Medulla oblongata (tissue), 1 donor: ENCODE results near the gene MROH2A.

Experiments
- DNase-seq: peaks from one replicate; pipeline ENCODE4 v3.0.0-alpha.2; 2015; ENCODE audit errors: extremely low spot score

Gene MROH2A

DNA sequence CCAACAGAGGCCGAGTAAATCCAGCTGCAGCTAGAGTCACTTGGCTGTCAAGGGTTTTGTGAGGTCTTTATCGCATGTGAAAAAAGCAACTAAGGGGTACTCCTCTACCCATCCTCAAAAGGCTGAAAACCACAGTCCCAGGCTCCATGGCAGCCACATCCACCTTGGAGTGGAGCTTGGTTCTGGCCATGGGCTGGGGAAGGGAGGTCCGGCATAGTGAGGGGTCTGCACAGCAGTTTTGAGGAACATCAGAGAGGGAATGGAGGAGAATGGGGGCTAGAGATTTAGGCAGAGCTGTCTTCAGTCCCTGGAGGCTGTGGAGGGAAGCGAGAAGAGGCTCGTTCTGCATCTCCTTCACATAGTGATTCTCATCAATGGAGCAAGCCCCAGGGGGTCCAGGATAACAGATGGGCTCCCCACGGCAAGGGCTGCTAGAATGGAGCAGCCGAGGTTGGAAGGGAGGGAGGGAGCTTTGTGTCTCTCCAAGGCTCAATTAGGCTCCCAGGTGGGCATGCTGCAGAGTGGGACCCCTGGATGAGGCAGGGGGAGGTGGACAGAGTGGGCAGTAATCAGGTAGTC, 21.0 kb downstream of the MROH2A start:
- no peak for DNase-seq

DNA sequence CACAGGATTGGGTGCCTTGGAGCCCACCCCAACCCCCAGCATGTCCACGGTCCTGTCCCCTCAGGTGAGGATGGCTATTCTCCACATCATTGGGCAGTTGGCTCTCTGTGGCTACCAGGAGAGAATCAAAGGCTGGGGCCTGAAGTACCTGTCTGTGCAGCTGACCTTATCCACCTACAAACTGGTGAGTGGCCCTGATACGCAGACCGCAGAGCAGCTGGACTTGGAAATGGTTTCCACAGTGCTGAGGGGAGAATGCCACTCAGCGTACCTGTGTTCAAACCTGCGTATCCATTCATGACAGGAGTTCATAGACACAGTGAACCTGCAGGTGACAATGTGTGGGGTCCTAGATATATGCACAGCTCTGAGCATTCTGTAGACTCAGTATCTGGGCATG, 21.6 kb downstream of the MROH2A start:
- no peak for DNase-seq

DNA sequence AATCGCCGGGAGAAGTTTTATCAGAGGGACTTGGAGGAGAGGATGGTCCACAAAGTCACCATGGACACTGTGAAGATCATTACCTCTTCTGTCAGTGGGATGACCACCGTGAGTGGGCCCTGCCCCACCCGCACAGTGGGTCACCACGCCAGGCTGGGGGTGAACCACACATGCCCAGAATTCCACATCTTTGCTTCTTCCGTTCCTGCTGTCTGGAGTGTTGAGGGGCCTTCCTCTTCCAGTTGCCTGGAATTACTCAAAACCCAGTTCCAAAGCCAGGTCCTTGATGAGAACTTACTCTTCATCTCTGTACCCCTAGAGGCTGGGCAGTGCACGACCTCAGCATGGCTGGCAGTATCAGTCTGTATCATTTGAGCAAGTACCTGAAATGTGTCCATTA, 22.1 kb downstream of the MROH2A start:
- no peak for DNase-seq

DNA sequence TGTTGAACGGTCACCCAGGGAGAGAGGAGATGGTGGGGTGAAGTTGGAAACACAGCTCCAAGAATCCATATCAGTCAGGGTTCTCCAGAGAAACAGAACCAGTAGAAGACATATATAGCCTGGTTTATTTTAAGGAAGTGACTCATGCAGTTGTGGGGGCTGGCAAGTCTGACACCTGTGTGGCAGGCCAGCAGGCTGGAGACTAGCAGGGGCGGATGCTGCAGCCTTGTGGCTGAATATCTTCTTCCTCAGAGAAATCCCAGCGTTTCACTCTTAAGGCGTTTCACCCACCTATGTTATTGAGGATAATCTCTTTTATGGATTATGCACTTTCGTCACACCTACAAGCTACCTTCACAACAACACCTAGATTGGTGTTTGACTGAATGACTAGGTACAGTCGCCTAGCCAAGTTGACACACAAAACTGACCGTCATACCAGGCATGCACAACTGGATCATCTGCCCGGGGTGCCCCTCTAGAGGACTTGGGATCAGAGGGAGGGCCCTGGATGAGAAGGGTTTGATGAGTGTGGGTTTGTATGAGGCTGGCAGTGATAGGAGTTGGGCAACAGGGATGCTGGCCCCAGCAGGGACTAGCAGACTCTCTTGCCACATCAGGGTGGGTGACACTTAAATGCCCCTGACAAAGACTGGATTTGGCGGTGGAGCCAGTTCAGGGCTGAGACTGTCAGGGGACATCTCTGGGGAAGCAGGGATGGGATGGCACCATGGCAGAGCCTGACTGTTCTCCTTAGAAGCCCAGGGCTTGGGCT, 23.4 kb downstream of the MROH2A start:
- DNase-seq: no peak

DNA sequence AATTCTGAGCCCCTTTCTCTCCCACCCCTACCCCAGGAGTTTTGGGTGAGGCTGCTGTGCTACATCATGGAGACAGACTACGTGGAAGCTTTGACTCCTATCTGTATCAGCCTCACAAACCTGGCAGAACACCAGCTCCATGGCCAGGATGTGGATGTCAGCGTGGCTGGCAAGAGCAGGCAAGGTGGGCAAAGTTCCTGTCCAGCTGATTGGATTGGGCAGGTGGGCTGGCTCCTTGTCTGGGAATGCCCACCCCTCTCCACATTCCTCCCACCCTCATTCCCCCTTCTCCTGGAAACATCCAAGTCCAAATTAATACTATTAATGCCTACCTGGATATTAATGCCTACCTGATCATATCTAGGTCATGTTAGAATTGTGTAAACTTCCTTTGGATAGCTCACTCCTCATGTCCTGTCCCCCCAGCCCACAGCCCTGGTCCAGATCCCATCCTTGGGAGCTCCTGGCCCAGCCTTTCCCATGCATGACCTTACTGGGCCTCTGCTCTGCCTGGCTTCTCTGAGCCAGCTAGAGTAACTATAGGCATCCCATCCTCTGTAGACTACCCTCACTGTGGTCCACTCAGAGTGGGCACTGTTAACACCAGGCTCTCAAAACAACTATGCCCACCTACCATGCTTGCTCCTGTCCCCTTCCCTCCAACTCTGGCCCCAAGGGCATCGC, 24.1 kb downstream of the MROH2A start:
- DNase-seq: no peak

DNA sequence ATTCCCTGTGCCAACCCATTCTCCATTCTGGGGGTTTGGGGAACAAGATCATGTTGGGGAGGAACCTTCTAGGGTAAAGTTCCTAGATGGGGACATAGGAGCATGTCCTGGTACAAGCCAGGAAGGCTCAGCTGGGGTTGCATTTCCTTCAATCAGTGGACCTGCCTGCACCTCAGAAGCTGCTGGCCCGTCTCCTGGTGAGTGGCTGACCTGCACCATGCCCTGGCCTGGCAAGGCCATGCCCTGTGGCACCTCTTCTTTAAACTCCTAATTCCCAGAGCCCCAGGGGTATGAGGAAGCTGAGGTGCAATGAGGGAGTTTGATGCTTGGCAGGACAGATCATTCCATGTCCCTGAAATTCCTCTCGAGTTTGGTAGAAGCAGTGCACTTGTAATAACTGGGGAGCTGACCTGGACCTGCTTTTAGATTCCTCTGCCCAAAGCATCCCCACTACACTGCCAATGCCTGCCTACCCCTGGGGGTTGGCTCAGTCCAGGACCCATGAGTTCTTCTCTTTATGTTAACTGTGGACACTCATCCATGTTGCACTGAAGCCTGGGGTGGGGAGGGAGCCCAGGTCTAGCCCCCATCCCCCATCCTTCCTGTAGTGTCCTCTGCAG, 25.3 kb downstream of the MROH2A start:
- no peak for DNase-seq

DNA sequence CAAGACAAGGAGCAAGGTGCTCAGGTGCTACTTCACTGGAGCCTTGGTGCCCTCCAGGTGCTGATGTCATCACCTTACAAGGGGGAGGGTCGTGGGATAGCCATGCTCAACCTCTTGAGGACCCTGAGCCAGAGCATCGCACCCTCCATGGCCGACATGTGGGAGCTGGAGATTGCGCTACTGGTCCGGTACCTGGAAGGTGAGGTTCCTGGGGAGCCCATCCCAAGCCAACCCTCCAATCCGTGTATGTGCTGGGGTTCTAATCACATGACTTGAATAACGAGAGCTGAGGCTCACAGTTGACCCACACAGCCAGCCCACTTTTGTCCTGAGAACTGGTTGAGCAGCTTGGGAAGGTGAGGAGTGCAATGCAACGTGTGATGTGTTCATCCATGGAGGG, 25.9 kb downstream of the MROH2A start:
- DNase-seq: no peak

DNA sequence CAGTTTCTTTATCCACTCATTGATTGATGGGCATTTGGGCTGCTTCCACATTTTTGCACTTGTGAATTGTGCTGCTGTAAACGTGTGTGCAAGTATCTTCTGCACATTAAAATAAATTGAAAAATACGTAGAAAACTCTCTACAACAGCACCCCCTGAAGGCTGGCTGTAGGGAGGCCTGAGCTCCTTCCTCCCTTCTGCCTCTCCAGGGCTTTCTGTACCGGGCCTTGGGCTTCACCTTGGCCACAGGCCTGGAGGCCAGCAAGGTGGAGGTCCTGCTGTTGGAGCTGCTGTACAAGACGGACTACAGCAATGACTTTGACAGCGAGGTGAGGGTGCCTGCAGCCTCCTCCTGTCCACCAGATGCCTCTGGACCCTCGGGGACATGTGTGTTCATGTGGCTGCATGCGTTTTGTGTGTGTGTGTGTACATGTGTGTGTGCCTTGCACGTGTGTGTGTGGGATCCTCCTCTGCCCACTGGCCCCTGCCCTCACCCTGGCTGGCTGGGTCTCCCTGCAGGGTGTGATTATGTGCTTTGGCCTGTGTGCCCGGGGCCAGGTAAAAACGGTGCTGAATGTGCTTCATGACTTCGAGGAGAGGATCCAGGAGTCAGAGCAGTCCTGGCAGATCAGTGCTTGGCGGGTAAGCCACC, 29.2 kb downstream of the MROH2A start:
- no peak for DNase-seq

DNA sequence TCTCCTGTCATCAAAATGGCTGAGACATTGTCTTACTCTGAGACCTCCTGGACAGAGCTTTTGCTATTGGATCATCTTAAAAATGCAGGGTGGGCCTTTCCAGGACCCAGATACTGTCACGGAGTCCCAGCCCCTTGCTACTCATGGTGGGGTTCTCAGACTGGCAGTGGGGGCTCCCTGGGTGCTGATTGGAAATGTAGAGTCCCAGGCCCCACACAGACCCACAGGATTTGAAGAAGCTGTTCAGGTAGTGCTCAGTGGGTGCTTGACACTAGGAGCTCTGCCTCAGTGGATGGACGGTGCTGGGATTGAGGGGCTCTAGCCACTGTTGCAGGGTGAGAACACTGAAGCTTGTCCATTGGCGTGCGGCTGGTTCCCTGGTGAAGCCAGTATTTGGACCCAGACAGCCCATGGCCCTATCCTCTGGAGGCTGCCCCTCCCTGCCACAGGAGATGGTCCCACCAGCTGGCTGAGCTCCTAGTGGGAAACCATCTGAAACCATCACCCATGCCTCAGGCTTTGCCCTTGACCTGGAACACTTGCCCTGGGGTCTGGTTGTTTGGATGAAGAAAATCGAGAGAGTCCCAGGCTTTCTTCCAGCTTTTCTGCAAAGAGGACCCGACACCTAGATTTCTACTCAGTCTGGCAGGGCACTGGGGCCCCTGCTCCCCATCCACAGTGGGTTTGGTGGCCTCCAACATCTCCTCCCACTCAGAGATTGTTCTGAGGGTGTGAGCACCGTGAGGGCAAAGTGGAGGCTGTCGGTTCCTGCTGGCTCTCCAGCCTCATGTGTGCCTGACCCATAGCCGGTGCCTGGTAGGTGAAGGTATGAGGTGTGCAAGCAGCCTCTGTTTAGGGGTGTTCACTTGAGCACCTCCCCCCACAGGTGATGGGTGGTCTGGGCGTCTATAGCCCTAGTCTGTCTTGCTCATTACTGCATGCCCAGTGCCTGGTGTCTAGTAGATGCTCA, 30.1 kb downstream of the MROH2A start:
- no peak for DNase-seq

DNA sequence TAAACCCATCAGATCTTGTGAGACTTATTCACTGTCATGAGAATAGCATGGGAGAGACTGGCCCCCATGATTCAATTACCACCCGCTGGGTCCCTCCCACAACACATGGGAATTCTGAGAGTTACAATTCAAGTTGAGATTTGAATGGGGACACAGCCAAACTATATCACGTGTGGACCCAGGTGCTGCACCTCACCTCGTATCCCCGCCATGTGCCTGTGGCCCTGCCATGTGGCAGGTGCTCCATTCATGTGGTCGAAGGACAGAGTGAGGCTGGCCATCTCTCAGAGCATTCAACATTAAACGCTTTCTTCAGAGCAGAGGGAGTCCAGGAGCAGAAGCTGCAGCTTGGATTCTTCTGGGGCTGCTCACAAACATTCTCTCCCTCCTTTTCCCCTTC, 32.3 kb downstream of the MROH2A start:
- no peak for DNase-seq

DNA sequence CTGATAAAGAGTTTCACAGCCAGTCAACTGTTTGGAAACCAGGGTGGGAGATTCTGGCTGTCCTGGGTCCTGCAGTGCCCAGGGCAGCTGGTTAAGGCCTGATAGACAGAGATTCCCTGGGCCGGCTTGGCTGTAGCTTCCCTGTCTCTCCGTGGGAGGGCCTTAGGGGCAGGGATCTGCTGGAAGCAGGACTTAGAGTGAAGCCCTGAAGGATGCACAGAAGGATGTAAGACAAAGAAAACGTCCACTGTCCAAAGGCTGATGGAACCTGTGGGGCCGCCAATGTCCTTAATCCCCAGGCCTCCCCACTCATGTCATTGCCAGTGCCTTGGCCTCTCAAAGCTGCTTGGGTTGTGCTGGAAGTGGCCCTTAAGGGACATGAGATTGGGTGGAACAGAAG, 33.0 kb downstream of the MROH2A start:
- DNase-seq: no peak

DNA sequence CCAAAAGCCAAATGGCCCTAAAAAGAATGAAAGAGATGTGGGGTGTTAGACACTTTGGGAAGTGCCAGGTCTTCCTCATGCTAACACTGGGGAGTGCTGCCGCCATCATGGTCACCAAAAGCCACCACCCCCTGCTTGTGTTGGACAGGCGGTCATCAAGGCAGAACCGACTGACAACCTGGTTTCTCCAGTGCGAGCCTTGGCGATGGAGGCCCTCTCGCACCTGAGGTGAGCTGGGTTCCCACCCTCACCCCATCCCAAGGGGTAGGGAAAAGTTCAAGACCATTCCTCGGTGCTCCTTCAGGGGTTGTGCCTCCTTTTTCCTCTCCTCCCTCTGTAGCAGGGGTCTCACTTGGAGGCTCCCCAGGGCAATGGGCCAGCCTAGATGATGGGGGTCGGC, 33.6 kb downstream of the MROH2A start:
- no peak for DNase-seq

DNA sequence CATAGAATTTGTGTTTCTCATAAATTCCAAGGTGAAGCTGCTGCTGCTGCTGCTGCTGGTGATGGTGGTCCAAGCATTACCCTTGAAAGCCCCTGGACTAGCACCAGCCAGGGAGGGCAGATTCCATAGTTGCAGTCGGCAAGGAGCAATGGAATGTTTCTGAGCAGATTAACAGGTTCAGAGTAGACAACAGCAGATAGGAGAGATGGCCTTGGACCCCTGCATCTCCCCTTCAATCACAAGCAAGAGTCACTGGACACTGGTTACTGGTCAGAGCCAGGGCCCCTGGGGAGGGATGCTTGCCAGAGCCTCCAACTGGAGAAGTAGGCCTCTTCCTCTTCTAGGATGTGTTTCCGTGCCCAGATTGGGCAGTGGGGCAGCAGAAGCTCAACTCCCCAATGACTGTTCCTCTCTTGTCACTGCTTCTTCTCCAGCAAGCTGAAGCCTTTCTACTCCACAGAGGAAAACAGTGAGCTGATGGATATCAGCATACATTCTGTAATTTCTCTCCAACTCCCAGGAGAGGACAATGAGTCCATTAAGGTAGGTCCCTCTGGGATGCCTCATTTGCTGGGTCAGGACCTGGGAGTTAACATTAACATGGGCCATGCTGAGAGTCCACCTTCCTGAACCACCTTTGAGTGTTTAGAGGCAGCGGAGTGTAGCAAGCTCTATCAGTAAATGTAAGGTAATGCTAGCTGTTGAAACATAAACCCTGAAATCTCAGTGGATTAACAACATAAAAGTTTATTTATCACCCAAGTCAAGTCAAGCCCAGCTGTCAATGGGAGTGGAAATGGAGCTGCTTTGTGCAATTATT, 35.3 kb downstream of the MROH2A start:
- no peak for DNase-seq

DNA sequence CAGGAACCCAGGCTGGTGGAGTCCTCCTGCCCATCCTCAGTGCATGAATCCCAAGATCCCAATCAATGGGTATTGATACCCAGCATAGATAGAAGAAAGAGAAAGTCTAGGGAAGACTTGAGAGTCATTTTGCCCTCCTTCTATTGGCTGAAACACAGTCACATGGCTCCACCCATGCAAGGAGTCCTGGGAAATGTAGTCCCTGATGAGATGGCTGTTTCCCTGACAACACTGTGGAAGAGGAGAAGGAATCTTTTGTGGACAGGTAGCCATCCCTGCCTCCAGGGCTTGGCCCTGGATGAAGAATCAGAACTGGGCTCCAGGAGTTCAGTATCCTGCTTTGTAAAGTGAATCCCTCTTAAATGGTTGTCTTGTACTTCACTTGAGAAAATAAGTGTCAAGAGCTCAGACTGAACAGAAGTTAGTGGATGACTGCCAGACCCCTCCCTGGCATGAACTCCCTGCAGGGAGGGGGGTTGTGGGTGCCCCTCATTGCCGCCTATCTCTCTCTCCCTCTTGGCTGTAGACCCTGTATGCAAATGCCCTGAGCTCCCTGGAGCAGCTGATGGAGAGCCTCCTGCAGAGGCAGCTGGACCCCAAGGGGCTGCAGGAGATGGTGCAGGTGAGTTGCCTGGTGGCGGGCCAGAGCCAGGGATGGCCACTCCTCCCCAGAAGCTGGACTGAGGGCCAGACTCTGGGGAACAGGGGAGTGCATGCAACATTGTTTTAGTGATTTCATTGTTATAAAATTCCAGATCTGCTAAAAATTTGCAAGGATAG, 36.1 kb downstream of the MROH2A start:
- no peak for DNase-seq

DNA sequence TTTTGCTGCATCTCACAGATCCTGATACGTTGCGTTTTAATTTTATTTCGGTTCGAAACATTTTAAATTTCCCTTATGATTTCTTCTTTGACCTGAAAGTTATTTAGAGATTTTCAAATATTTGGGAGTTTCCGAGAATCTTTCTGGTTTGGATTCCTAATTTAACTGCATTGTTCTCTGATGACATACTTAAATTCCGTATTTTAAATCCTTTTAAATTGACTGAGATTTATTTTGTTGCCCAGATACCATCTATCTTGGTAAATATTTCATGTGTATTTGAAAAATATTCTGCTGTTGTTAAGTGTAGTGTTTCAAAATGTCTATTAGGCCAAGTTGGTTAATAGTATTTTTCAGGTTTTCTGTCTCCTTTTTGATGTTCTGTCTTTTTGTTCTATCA, 37.7 kb downstream of the MROH2A start:
- no peak for DNase-seq

DNA sequence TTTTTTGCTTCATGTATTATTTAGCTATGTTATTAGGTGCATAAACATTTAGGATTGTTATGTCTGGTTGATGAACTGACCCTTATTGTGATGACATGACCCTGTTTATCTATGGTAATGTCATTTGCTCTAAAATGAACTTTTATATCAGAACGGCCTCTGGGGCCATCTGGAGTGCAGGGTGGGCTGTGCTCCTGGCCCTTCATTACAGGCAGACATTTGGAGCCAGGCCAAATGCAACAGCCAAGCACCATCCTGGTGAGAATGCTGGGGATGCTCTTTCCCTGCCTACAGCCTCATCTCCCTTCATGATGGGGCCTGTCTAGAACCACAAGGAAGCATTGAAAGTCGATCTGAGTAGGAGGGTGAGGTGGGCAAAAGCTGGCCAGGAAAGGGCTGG, 38.2 kb downstream of the MROH2A start:
- DNase-seq: no peak

DNA sequence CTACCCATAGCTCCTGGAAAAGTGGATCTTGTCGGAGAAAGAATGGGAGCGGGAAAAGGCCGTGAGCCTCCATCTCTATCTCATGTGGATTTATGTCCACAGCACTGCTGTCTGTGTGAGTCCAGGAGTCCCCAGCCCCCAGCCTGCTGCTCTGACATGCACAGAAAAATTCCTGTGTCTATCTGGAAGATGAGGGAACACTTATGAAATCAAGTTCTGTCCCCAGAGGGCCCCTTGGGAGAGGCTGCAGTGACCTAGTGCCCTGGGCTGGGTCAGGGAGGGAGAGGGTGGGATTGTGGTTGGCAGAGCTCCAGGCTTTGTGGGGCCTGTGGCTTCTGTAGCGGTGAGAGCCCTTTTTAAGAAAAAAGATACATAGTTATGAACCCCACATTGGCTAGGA, 38.6 kb downstream of the MROH2A start:
- DNase-seq: no peak

DNA sequence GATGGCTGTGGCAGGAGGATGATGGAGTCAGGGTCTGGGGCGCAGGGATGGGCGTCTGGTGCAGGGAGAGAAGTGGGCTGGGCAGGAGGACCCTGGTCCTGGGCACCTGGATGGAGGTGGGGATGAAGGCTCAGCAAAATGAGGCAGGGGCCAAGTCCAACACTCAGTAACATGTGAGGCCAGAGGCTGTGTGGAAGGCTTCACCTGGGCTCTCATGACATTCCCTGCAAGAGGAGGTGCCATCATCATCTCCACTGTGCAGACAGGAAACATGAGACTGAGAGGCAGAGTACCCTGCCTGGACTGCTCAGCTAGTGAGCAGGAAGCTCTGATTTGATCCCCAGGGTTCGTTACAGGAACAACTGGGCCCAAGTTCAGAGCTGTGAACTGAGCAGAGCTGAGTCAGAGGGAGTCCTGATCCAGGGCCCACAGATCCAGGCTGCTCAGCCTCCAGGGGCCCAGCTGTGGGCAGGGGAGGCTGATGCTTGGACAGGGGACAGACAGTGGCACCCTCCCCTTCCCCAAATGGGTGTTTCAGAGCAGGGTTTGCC, 39.3 kb downstream of the MROH2A start:
- no peak for DNase-seq

DNA sequence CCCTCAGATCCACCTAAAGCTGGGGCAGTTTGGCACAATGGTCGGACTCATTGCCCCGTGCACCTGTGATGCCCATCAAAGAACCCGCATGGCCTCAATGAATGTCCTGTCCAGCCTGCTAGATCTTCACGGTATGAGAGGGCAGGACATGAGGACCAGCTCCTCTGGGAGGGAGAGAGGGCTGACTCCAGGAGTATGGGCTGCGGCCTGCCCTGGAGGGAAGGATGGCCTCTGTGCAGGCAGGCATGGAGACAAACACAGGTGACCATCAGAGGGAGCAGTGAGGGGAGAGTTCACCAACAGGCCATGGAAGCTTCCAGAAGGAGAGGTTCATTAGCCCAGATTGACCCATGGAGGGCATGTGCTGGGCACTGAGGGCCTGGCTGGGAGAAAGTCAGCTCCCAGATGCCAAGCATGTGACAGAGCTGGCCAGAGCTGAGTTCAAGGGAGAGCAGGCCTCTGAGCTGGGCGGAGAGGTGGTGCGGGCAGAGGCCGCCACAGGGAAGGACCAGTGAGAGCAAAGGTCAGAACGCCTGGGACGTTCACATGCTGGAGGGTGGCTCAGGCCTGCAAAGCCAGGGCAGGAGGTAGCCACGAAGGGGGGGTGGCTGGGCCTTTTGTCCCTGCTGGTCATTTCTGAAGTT, 40.0 kb downstream of the MROH2A start:
- DNase-seq: no peak
